GM21825 (cell line): Measurements from ENCODE around the gene ZNF831.

Source experiments
- ATAC-seq: cut with Tn5 transposase; IDR thresholded peaks from one replicate; pipeline ENCODE4 v1.9.1; 2021; ENCODE audit warnings: mild to moderate bottlenecking, moderate library complexity; ENCODE audit not compliant: unreplicated experiment

Gene ZNF831

DNA sequence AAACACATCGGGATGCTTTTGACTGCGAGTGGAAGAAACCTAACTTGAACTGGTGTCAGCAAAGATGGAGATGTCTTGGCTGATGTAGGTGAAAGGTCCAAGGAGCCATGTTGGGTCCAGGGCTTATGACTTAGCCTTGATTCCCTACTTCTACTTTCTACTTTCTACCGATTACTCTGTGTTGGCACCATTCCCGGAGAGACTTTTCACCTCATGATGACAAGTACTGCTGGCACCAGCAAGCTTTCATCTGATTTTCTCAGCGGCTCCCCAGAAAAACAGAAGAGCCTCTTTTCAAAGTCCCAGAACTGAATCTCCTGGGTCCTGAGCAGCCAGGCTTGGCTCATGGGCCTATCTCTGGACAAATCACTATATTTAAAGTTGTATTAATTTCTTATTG is 131.9 kb downstream of the ZNF831 start:
- ATAC-seq, result no peak

DNA sequence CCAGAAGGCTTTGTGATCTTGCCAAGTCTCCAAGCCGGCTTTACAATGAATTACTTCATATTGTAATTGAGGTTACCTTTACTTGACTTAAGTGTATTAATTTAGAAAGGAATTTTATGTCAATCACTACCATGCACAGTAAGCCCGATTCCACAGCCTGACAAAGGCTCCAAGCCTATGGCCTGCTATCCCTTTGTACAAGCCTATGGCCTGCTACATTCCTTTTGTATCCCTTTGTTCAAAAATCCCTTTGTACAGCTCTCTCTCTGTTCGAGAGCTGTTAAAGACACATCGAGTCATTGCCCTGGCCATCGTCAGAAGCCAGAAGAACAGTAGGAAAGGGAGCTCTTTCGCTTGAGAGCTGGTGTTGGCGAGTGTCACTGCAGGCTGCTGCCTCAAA is 134.1 kb downstream of the ZNF831 start:
- no peak for ATAC-seq

DNA sequence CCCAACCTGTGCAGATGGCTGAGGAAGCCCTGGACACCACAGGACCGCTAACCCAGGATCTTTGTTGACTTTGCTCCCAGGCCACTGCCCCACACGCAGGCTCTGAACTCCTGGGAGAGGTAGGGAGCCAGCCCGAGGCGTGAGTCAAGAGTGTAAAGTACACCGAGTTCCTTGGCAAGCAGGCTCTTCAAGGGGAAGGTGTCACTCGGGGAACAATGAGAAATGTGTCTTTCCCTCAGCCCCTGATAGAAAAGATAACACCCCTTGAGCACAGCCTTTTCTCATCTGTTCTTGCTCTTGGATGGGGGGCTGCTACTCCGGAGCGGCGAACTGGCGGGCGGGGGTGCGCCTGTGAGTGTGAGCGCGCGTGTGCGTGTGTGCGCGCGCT is 136.3 kb downstream of the ZNF831 start:
- ATAC-seq, result no peak

DNA sequence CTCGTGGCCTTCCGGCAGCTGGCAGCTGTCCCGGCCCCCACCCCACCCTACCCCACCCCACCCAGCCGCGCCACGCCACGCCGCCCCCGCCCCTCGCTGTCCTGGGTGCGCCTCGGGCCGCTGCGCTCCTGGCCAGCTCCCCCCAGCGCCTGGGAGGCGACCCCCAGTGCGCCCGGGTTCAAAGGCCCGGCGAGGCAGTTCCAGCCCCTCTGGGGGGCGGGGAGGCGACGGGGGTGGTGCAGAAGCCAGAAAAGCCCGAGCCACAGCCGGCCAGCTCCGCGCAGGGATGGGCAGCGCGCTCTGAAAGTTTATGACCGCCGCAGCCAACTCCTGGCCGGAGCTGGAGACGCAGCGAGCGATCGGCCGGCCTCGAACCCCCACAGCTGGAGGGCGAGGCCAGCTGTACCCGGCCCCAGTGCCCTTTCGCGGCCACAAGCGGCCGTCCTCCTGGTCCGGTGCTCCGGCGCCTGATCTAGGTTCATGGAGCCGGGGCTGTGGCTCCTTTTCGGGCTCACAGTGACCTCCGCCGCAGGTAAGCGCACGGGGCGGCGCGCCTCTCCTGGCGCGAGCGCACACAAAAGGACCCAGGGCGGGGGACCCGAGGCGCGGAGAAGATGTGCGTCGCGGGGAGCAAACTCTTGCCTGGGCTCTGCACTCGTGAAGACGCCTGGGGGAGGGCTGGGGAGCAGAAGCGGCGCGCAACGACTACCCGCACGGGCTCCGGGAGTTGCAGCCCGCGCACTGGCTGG is 136.9 kb downstream of the ZNF831 start, which contains the start of gene EDN3:
EDN3 (plus strand) TSS at position 279 of the 749 bp plus-strand sequence; CDS start at position 481, 202 bp downstream.
- ATAC-seq, result no peak

DNA sequence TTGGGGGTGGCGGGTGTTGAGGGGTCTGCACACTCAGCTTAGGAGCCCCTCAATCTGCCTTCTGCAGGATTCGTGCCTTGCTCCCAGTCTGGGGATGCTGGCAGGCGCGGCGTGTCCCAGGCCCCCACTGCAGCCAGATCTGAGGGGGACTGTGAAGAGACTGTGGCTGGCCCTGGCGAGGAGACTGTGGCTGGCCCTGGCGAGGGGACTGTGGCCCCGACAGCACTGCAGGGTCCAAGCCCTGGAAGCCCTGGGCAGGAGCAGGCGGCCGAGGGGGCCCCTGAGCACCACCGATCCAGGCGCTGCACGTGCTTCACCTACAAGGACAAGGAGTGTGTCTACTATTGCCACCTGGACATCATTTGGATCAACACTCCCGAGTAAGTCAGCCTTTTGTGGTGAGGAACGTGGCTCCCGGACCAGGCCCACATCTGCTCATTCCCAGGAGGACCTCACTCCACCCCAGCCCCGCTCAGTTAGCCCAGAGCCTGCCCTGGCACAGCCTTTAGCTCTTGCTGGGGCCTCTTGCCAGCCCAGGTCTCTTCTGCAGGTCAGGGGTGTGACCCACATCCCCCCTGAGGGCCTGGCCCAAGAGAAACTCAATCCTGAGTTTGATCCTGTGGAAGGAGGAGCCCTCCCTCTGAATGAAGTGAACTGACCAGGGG is 137.9 kb downstream of the ZNF831 start:
- no peak for ATAC-seq

DNA sequence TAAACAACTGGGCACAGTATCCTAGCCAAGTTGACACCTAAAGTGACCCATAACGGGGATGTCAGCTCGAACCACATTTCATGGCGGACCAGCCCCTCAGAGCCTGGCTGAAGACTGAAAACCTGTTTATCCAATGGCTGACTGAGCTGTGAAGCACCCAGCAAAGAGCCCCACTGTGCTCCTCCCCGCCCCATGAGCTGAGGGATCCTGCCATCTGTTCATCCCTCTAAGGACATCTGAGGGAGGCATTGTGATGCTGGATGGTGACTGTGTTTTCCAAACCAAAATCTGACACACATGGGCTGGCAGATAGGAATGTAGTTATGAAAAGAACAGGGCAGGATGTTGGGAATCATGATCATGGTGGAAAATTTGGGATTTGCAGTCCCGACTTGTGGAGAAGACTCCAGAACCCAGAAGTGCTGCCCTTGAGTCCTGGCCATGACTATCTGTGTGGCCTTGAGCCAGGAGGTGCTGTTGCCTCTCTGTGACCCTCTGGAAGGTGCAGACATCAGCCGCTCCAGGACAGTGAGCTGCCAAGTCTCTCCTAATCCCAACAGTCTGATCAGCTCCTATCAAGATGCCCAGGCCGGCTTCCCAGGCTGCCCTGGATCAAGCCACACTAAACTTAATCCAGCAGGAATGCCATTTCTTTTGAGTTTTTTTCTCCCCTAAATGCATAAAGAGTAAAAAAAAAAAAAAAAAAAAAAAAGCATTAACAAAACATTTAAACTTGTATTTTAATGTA is 142.5 kb downstream of the ZNF831 start:
- no peak for ATAC-seq

DNA sequence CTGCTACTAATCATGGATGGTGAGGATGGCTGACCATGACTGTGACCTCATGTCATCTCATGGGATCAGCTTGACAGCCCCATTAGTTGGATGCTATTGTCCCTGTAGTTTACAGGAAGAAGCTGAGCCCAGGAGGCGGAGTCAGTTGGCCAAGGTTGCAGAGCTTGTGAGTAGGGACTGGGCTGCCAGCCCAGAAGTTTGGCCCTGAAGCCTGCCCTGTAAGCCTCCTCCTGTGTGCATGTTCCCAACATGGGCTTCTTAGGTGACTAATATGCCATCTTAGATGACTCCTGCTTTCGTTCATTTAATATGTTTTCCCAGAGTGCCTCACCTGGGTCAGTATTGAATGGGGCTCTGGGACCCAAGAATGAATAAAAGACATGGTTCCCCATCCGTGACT is 143.6 kb downstream of the ZNF831 start:
- ATAC-seq, result no peak
